MM.1S (cell line): ENCODE data around the gene UIMC1.

Experiments
- DNase-seq: peaks from one replicate; pipeline ENCODE4 v3.0.0-alpha.2; 2015
- H2AFZ ChIP-seq: fragments of 300-600 bp; sonication (generic); 2 replicates; pipeline ENCODE4 v1.6.0; 2016; ENCODE audit warnings: antibody characterized with exemption, low read length
- H3F3A ChIP-seq: fragments of 300-600 bp; sonication (generic); 2 replicates; pipeline ENCODE4 v1.6.1; 2016; ENCODE audit warnings: mild to moderate bottlenecking, antibody characterized with exemption, low read length, moderate library complexity, mixed read lengths; ENCODE audit not compliant: insufficient read depth
- H3K27ac ChIP-seq: fragments of 300-600 bp; sonication (generic); 2 replicates; pipeline ENCODE4 v1.5.1; 2016; ENCODE audit warnings: mild to moderate bottlenecking, low read length
- H3K27me3 ChIP-seq: fragments of 300-600 bp; sonication (generic); replicated peaks from 2 replicates; pipeline ENCODE4 v1.6.0; 2016; ENCODE audit warnings: low read length; ENCODE audit not compliant: insufficient read depth
- H3K36me3 ChIP-seq: fragments of 300-600 bp; sonication (generic); replicated peaks from 2 replicates; pipeline ENCODE4 v1.6.1; 2016; ENCODE audit warnings: mild to moderate bottlenecking, low read length, mixed read lengths; ENCODE audit not compliant: insufficient read depth
- H3K4me1 ChIP-seq: fragments of 300-600 bp; sonication (generic); 2 replicates; pipeline ENCODE4 v1.6.1; 2016; ENCODE audit warnings: low read length, mixed read lengths
- H3K4me2 ChIP-seq: fragments of 300-600 bp; sonication (generic); 2 replicates; pipeline ENCODE4 v1.6.0; 2016; ENCODE audit warnings: low read depth, low read length
- H3K4me3 ChIP-seq: fragments of 300-600 bp; sonication (generic); 2 replicates; pipeline ENCODE4 v1.5.1; 2016; ENCODE audit warnings: low read length, mixed read lengths
- H3K79me2 ChIP-seq: fragments of 300-600 bp; sonication (generic); 2 replicates; pipeline ENCODE4 v1.6.1; 2016; ENCODE audit warnings: mixed run types, low read length, mixed read lengths
- H3K9ac ChIP-seq: fragments of 300-600 bp; sonication (generic); 2 replicates; pipeline ENCODE4 v1.6.1; 2016; ENCODE audit warnings: low read length, mixed read lengths
- H3K9me2 ChIP-seq: fragments of 300-600 bp; sonication (generic); replicated peaks from 2 replicates; pipeline ENCODE4 v1.6.1; 2016; ENCODE audit warnings: mild to moderate bottlenecking, low read length, mixed read lengths; ENCODE audit not compliant: insufficient read depth
- H3K9me3 ChIP-seq: fragments of 300-600 bp; sonication (generic); replicated peaks from 2 replicates; pipeline ENCODE4 v1.6.1; 2016; ENCODE audit warnings: mild to moderate bottlenecking, low read length, mixed read lengths; ENCODE audit not compliant: insufficient read depth
- H4K20me1 ChIP-seq: fragments of 300-600 bp; sonication (generic); 2 replicates; pipeline ENCODE4 v1.6.1; 2016; ENCODE audit warnings: mild to moderate bottlenecking, low read length, moderate library complexity, mixed read lengths; ENCODE audit not compliant: insufficient read depth
- EZH2 ChIP-seq: fragments of 300-600 bp; sonication (generic); optimal IDR thresholded peaks from 2 replicates; pipeline ENCODE3; 2017; ENCODE audit warnings: low read depth, mild to moderate bottlenecking, antibody characterized with exemption, low read length, mixed read lengths
- EZH2phosphoT487 ChIP-seq: fragments of 300-600 bp; sonication (generic); IDR thresholded peaks from 2 replicates; pipeline ENCODE4 v1.6.1; 2018; ENCODE audit warnings: antibody characterized with exemption, low read length
- TF ChIP-seq, protein P1 (sequence below): fragments of 300-600 bp; sonication (generic); IDR thresholded peaks from 2 replicates; pipeline ENCODE4 v1.5.1; 2016; ENCODE audit warnings: antibody characterized with exemption, low read length, mixed read lengths

Gene UIMC1

DNA sequence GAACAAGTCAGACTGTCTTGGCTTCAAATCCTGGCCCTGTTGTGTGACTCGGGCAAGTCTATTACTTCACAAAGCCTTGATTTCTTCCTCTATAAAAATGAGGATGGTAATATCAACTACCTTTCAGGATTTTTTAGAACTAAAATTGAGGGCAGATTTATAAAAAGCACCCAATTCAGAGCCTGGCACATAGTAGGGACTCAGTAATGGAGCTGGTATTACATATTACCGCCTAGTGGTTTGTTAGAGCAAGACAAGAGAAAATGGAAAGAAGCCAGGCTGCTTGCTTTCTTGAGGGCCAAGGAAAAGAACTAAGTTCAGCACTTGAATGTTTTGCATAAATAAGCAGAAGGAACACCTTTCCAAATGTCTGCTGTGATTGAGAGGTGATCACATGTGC is 35.4 kb upstream of the UIMC1 start:
- H3K27me3 ChIP-seq = no peaks in the 10 kb centered on the region
- H3K4me1 ChIP-seq = no peaks in the 10 kb centered on the region
- DNase-seq = no peak
- no peak overlapping the region for H3K4me3 ChIP-seq
- no peak overlapping the region for H2AFZ ChIP-seq
- no peaks in the 10 kb centered on the region for H3K9me2 ChIP-seq
- H3K79me2 ChIP-seq = peaks cover 9% of the 10 kb centered on the region; the same call in 1 of the 2 replicates
- H3F3A ChIP-seq = 0 out of 2 replicates have a peak, but pooled peaks cover 2% of the 10 kb centered on the region
- H3K4me2 ChIP-seq = no peak overlapping the region
- no peak overlapping the region for H3K27ac ChIP-seq
- H4K20me1 ChIP-seq = no peaks in the 10 kb centered on the region
- no peak overlapping the region for H3K9ac ChIP-seq
- TF ChIP-seq, protein P1, sequence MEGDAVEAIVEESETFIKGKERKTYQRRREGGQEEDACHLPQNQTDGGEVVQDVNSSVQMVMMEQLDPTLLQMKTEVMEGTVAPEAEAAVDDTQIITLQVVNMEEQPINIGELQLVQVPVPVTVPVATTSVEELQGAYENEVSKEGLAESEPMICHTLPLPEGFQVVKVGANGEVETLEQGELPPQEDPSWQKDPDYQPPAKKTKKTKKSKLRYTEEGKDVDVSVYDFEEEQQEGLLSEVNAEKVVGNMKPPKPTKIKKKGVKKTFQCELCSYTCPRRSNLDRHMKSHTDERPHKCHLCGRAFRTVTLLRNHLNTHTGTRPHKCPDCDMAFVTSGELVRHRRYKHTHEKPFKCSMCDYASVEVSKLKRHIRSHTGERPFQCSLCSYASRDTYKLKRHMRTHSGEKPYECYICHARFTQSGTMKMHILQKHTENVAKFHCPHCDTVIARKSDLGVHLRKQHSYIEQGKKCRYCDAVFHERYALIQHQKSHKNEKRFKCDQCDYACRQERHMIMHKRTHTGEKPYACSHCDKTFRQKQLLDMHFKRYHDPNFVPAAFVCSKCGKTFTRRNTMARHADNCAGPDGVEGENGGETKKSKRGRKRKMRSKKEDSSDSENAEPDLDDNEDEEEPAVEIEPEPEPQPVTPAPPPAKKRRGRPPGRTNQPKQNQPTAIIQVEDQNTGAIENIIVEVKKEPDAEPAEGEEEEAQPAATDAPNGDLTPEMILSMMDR = no peak
- TF ChIP-seq EZH2phosphoT487 = no peak
- TF ChIP-seq EZH2 = no peak
- H3K9me3 ChIP-seq = no peaks in the 10 kb centered on the region
- H3K36me3 ChIP-seq = no peaks in the 10 kb centered on the region

DNA sequence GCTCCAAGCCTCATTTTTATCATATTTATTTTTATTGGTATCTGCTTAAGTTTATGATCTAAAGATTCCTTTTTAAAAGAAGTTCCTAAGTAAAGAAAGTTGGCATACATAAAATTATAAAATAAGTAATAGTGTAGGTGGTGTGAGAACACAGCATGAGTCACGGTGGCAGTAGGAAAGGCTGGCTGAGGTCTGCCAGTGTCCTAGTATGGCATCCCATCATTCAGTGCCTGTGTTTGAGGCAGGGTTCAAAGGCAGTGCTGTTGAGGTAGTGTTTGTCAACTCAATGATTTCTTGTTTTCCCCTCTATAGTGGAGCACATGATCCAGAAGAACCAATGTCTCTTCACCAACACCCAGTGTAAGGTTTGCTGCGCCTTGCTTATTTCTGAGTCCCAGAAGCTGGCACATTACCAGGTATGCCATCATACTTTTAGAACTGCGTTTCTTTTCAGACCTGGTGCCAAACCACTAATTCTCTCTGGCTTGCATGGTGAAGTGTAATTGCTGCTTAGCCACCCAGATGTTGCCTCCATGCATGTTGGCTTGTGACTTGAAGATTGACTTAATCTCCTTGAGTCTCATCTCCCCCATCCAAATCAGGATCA is 34.3 kb upstream of the UIMC1 start:
- Histone ChIP-seq H4K20me1 (no peaks in the 10 kb centered on the region), H2AFZ (no peak overlapping the region), H3K4me2 (no peak overlapping the region), H3K27me3 (no peaks in the 10 kb centered on the region), H3F3A (0 out of 2 replicates have a peak, but pooled peaks cover 2% of the 10 kb centered on the region), H3K4me3 (no peak overlapping the region), H3K79me2 (peaks cover 19% of the 10 kb centered on the region), H3K9me3 (no peaks in the 10 kb centered on the region), H3K9me2 (no peaks in the 10 kb centered on the region), H3K36me3 (no peaks in the 10 kb centered on the region), H3K9ac (no peak overlapping the region), H3K27ac (no peak overlapping the region), H3K4me1 (no peaks in the 10 kb centered on the region)
- TF ChIP-seq EZH2 (no peak), EZH2phosphoT487 (no peak)
- TF ChIP-seq, protein P1 = no peak
- no peak for DNase-seq

DNA sequence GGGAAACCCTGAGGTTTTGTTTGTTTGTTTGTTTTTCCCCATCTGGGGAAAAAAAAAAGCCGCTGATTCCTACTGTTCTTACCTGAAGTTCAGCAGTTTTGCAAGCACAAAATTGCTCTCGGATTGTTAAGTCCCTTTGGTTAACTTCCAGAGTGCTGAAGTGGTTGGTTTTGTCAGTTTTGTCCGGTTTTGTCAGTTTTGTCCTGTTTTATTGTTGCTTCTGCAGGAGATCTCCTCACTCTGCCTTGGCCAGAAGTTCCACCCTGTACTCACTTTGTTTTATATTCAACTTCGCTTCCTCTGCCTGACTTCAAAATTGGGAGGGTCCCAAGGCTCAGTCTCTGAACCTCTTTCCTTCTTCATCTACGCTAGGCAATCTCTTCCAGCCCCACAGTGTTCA is 30.3 kb upstream of the UIMC1 start:
- Histone ChIP-seq H3K9ac (no peak overlapping the region), H3K79me2 (peaks cover 34% of the 10 kb centered on the region), H3K4me2 (no peak overlapping the region), H3K36me3 (no peaks in the 10 kb centered on the region), H3F3A (0 out of 2 replicates have a peak, but pooled peaks cover 2% of the 10 kb centered on the region), H3K27ac (no peak overlapping the region), H2AFZ (no peak overlapping the region), H3K4me1 (no peaks in the 10 kb centered on the region), H3K4me3 (no peak overlapping the region), H3K27me3 (no peaks in the 10 kb centered on the region), H4K20me1 (no peaks in the 10 kb centered on the region), H3K9me3 (no peaks in the 10 kb centered on the region), H3K9me2 (no peaks in the 10 kb centered on the region)
- no peak for TF ChIP-seq EZH2
- no peak for TF ChIP-seq EZH2phosphoT487
- TF ChIP-seq, protein P1 = no peak
- no peak for DNase-seq
